Liver (tissue), 9 donors: ENCODE data around the gene MTFR1L. TPM values are rescaled to one million over a fixed set of nuclear protein-coding genes. Genes with fewer than 3 reads are reported as not detected.

Source experiments
- DNase-seq: peaks from one replicate; pipeline ENCODE4 v3.0.0-alpha.2; 2017; ENCODE audit warnings: low spot score
- H3K27ac ChIP-seq, 2 donors: one replicate each; pipeline ENCODE4 v1.7.0; 2013; ENCODE audit warnings: inconsistent platforms in 2 of 2, low read length in 2 of 2, control low read depth in 1 of 2, low read depth in 1 of 2, mild to moderate bottlenecking in 1 of 2
- H3K27me3 ChIP-seq, 4 donors: one replicate each; pipeline versions ENCODE4 v1.6.1 to v1.7.0; 2013; ENCODE audit warnings: low read length in 3 of 4, inconsistent platforms in 1 of 4, mild to moderate bottlenecking in 1 of 4, moderate library complexity in 1 of 4; ENCODE audit not compliant: control insufficient read depth in 4 of 4, insufficient read depth in 4 of 4
- H3K36me3 ChIP-seq, 4 donors: one replicate each; pipeline versions ENCODE4 v1.6.1 to v1.7.0; 2013; ENCODE audit warnings: low read length in 3 of 4, mild to moderate bottlenecking in 3 of 4, low read depth in 1 of 4, moderate library complexity in 1 of 4; ENCODE audit not compliant: control insufficient read depth in 4 of 4, insufficient read depth in 3 of 4
- H3K4me1 ChIP-seq, 4 donors: one replicate each; pipeline versions ENCODE4 v1.6.1 to v1.7.0; 2013; ENCODE audit warnings: low read length in 3 of 4, mild to moderate bottlenecking in 3 of 4, moderate library complexity in 1 of 4; ENCODE audit not compliant: control insufficient read depth in 4 of 4, insufficient read depth in 4 of 4
- H3K4me3 ChIP-seq, 3 donors: one replicate each; pipeline versions ENCODE4 v1.6.1 to v1.7.0; 2013; ENCODE audit warnings: low read length in 3 of 3, control low read depth in 1 of 3, low read depth in 1 of 3, mild to moderate bottlenecking in 1 of 3
- H3K9ac ChIP-seq, 2 donors: one replicate each; pipeline ENCODE4 v1.7.0; 2013; ENCODE audit warnings: low read length in 2 of 2, mild to moderate bottlenecking in 2 of 2, moderate library complexity in 2 of 2, control low read depth in 1 of 2, low read depth in 1 of 2
- H3K9me3 ChIP-seq, 4 donors: one replicate each; pipeline versions ENCODE4 v1.6.1 to v1.7.0; 2013; ENCODE audit warnings: low read length in 3 of 4; ENCODE audit not compliant: control insufficient read depth in 4 of 4
- CTCF ChIP-seq: fragments of 150-350 bp; IDR thresholded peaks from 2 replicates; pipeline ENCODE4 v1.5.1; 2017; ENCODE audit warnings: improper control_type of control experiment, low read depth, low read length; ENCODE audit not compliant: missing input control
- EGR1 ChIP-seq, 2 donors: IDR thresholded peaks; 2 replicates each; pipeline ENCODE4 v1.6.1; 2016 to 2018; ENCODE audit warnings: antibody characterized with exemption in 2 of 2, low read depth in 2 of 2
- FOXA2 ChIP-seq: IDR thresholded peaks from 2 replicates; pipeline ENCODE4 v1.6.1; 2016; ENCODE audit warnings: antibody characterized with exemption
- HNF4A ChIP-seq, 2 donors: conservative IDR thresholded peaks; 2 replicates each; pipeline ENCODE4 v1.6.1; 2016; ENCODE audit warnings: antibody characterized with exemption in 2 of 2, mild to moderate bottlenecking in 2 of 2
- HNF4G ChIP-seq: IDR thresholded peaks from 2 replicates; pipeline ENCODE4 v1.6.1; 2016; ENCODE audit warnings: antibody characterized with exemption
- JUND ChIP-seq, 2 donors: IDR thresholded peaks; 2 replicates each; pipeline ENCODE4 v1.6.1; 2016; ENCODE audit warnings: antibody characterized with exemption in 2 of 2
- NR2F2 ChIP-seq: IDR thresholded peaks from 2 replicates; pipeline ENCODE4 v1.6.1; 2016; ENCODE audit warnings: antibody characterized with exemption
- RXRA ChIP-seq, 2 donors: IDR thresholded peaks; 2 replicates each; pipeline ENCODE4 v1.6.1; 2017 to 2018; ENCODE audit warnings: antibody characterized with exemption in 2 of 2, mild to moderate bottlenecking in 1 of 2
- SP1 ChIP-seq: IDR thresholded peaks from 2 replicates; pipeline ENCODE4 v1.6.1; 2018; ENCODE audit warnings: antibody characterized with exemption, mild to moderate bottlenecking
- YY1 ChIP-seq: IDR thresholded peaks from 2 replicates; pipeline ENCODE4 v1.6.1; 2016; ENCODE audit warnings: antibody characterized with exemption, mild to moderate bottlenecking
- WGBS: extraction: QIAGEN DNeasy Blood & Tissue Kit; methylation state at CpG from one replicate; pipeline ENCODE4 v1.1.7; 2013; 5-methylcytosine and 5-hydroxymethylcytosine counted together
- polyA plus RNA-seq, 2 donors: library from polyadenylated mRNA; stranded (reverse) in 1 of 2; unstranded in 1 of 2; fragments of 200-250 nt in 1 of 2; fragments of >200 nt in 1 of 2; fragmentation: Nextera tagmentation in 1 of 2; extraction: Ambion mirVana in 1 of 2; gene quantifications; one replicate each; pipeline versions ENCODE4 v1.2.1 to v1.2.3, GENCODE V29; 2013 to 2015
- total RNA-seq, 2 donors: library from RNA; depleted of rRNA; stranded (reverse); fragments of >200 nt; gene quantifications; one replicate each; pipeline ENCODE4 v1.2.3, GENCODE V29; 2014
- TF ChIP-seq, protein P1 (sequence below): IDR thresholded peaks from 2 replicates; pipeline ENCODE4 v1.6.1; 2016; ENCODE audit warnings: antibody characterized with exemption, mild to moderate bottlenecking
- TF ChIP-seq, protein P2 (sequence below): IDR thresholded peaks from 2 replicates; pipeline ENCODE4 v1.6.1; 2016; ENCODE audit warnings: antibody characterized with exemption
- donor health status: healthy.
- donor health status: healthy.
- donor health status: healthy.
- donor health status: healthy.
- donor health status: healthy.

The MTFR1L gene
- total and polyA plus RNA-seq, 4 donors: 22.5 to 48.4 (median 40.2) TPM

GRCh38 chr1:25863486-25864262 lies 43.9 kb downstream of the MTFR1L start:
- TF ChIP-seq EGR1 (IDR thresholded peaks at IDR 0.05; ENCODE audit: low read depth in 2 of 2): no peak
- H3K4me1 ChIP-seq: peaks cover 13 to 38% (median 24%) of the 10 kb centered on the region in 4 donors
- no peak overlapping the region for H3K9ac ChIP-seq
- peaks cover 0 to 4% (median 0%) of the 10 kb centered on the region in 4 donors for H3K36me3 ChIP-seq
- WGBS: 94% methylated on average over 25 of the region's 25 CpGs
- DNase-seq: no peak
- no peaks in the 10 kb centered on the region for H3K27me3 ChIP-seq
- no peaks in the 10 kb centered on the region for H3K9me3 ChIP-seq
- no peak overlapping the region for H3K27ac ChIP-seq
- H3K4me3 ChIP-seq: no peak overlapping the region

- Histone ChIP-seq H3K4me1 (peaks cover 12 to 35% (median 23%) of the 10 kb centered on the region in 4 donors), H3K36me3 (peaks cover 0 to 4% (median 0%) of the 10 kb centered on the region in 4 donors), H3K9me3 (no peaks in the 10 kb centered on the region), H3K27me3 (no peaks in the 10 kb centered on the region), H3K9ac (no peak overlapping the region), H3K27ac (no peak overlapping the region), H3K4me3 (no peak overlapping the region)
- WGBS: 87% methylated on average over 3 of the region's 3 CpGs
- no peak for DNase-seq
- TF ChIP-seq YY1 (no peak), NR2F2 (no peak), FOXA2 (no peak), EGR1 (IDR thresholded peaks at IDR 0.05; ENCODE audit: low read depth in 2 of 2) (no peak), RXRA (IDR thresholded peaks at IDR 0.05) (no peak), HNF4G (no peak), JUND (IDR thresholded peaks at IDR 0.05) (no peak), CTCF (no peak)
- TF ChIP-seq, protein P1, sequence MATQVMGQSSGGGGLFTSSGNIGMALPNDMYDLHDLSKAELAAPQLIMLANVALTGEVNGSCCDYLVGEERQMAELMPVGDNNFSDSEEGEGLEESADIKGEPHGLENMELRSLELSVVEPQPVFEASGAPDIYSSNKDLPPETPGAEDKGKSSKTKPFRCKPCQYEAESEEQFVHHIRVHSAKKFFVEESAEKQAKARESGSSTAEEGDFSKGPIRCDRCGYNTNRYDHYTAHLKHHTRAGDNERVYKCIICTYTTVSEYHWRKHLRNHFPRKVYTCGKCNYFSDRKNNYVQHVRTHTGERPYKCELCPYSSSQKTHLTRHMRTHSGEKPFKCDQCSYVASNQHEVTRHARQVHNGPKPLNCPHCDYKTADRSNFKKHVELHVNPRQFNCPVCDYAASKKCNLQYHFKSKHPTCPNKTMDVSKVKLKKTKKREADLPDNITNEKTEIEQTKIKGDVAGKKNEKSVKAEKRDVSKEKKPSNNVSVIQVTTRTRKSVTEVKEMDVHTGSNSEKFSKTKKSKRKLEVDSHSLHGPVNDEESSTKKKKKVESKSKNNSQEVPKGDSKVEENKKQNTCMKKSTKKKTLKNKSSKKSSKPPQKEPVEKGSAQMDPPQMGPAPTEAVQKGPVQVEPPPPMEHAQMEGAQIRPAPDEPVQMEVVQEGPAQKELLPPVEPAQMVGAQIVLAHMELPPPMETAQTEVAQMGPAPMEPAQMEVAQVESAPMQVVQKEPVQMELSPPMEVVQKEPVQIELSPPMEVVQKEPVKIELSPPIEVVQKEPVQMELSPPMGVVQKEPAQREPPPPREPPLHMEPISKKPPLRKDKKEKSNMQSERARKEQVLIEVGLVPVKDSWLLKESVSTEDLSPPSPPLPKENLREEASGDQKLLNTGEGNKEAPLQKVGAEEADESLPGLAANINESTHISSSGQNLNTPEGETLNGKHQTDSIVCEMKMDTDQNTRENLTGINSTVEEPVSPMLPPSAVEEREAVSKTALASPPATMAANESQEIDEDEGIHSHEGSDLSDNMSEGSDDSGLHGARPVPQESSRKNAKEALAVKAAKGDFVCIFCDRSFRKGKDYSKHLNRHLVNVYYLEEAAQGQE: no peak
- TF ChIP-seq, protein P2, sequence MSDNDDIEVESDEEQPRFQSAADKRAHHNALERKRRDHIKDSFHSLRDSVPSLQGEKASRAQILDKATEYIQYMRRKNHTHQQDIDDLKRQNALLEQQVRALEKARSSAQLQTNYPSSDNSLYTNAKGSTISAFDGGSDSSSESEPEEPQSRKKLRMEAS: no peak
These were observed 44.7 kb downstream of the MTFR1L start for GRCh38 chr1:25864434-25864833.

DNA sequence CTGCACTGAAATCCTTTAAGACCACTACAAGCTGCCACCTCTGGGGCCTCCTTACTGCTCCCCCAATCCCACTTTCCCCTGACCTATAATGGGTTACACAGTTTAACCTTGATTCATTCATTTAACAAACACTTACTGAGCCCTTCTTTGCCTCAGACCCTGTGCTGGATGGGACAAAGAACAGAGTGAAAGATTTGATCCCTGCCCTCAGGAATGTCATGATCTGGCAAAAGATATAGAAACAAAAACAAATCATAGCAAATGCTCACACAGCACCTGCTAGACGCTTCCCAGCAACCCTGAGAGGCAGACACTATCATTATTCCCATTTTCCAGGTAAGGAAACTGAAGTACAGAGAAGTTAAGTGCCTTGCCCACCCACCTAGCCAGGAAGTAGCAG lies 46.5 kb downstream of the MTFR1L start:
- Histone ChIP-seq H3K4me1 (peaks cover 15 to 45% (median 41%) of the 10 kb centered on the region in 4 donors), H3K9me3 (no peaks in the 10 kb centered on the region), H3K9ac (no peak overlapping the region), H3K27me3 (no peaks in the 10 kb centered on the region), H3K27ac (peak overlapping the region in 1 of 2 donors; percentile 19), H3K36me3 (peaks cover 0 to 4% (median 0%) of the 10 kb centered on the region in 4 donors), H3K4me3 (no peak overlapping the region)
- no peak for DNase-seq
- 34% methylated on average over 1 of the region's 1 CpG for WGBS
- TF ChIP-seq, protein P2: no peak
- TF ChIP-seq FOXA2: no peak
- no peak for TF ChIP-seq JUND (IDR thresholded peaks at IDR 0.05)
- peak in 1 of 2 donors; percentile 46 for TF ChIP-seq HNF4A (conservative IDR thresholded peaks at IDR 0.05)
- no peak for TF ChIP-seq RXRA (IDR thresholded peaks at IDR 0.05)
- no peak for TF ChIP-seq EGR1 (IDR thresholded peaks at IDR 0.05; ENCODE audit: low read depth in 2 of 2)
- TF ChIP-seq NR2F2: no peak
- no peak for TF ChIP-seq SP1
